H1 (cell line): ENCODE results near the gene MAP2K5. TPM values are rescaled to one million over a fixed set of nuclear protein-coding genes. Genes with fewer than 3 reads are reported as not detected.

Experiments
- CTCF ChIA-PET: fragments of 300-600 bp; sonication (Branson Sonifier 250); formaldehyde crosslinking; loops from one replicate; lab custom pipeline; 2021; ENCODE audit not compliant: partially characterized antibody; lab: Charles Lee
- POLR2A ChIA-PET: fragments of 300-600 bp; sonication (Branson Sonifier 250); formaldehyde crosslinking; loops from one replicate; lab custom pipeline; 2021; ENCODE audit warnings: inconsistent platforms; ENCODE audit not compliant: partially characterized antibody; lab: Charles Lee
- DNase-seq, 2 experiments: peaks; one replicate each; pipeline versions ENCODE4 v3.0.0 to v3.0.0-alpha.2; 2010 to 2022; ENCODE audit warnings: low spot score in 2 of 2, low read depth in 1 of 2, mixed read lengths in 1 of 2
- FAIRE-seq: peaks from 2 replicates; lab custom pipeline; 2011; peaks lifted over from hg19 to GRCh38; lab: Jason Lieb, UNC
- H2AFZ ChIP-seq: 2 replicates; pipeline ENCODE4 v1.8.1; 2012; ENCODE audit warnings: low read length, inconsistent platforms
- H2AK5ac ChIP-seq: 2 replicates; pipeline ENCODE4 v1.6.1; 2013; ENCODE audit warnings: low read depth, low read length
- H2BK120ac ChIP-seq: replicated peaks from 2 replicates; pipeline ENCODE3; 2013; ENCODE audit warnings: low read depth, low read length, inconsistent platforms
- H2BK12ac ChIP-seq: 2 replicates; pipeline ENCODE4 v1.6.1; 2013; ENCODE audit warnings: low read depth, low read length
- H2BK15ac ChIP-seq: 2 replicates; pipeline ENCODE4 v1.6.1; 2013; ENCODE audit warnings: low read length
- H2BK20ac ChIP-seq: 2 replicates; pipeline ENCODE4 v1.6.1; 2013; ENCODE audit warnings: low read length
- H2BK5ac ChIP-seq: 2 replicates; pipeline ENCODE4 v1.6.1; 2013; ENCODE audit warnings: low read depth, low read length
- H3K14ac ChIP-seq: 2 replicates; pipeline ENCODE4 v1.6.1; 2013; ENCODE audit warnings: inconsistent platforms; ENCODE audit not compliant: insufficient read length
- H3K18ac ChIP-seq: 2 replicates; pipeline ENCODE4 v1.6.1; 2013; ENCODE audit warnings: low read length; ENCODE audit errors: extremely low read depth
- H3K23ac ChIP-seq: 2 replicates; pipeline ENCODE4 v1.6.1; 2013; ENCODE audit warnings: inconsistent platforms; ENCODE audit not compliant: insufficient read length
- H3K23me2 ChIP-seq: 2 replicates; pipeline ENCODE4 v1.6.1; 2013; ENCODE audit warnings: low read depth, low read length
- H3K27ac ChIP-seq: 2 replicates; pipeline ENCODE4 v1.6.1; 2011; ENCODE audit warnings: low read depth, low read length, inconsistent platforms
- H3K27me3 ChIP-seq, 4 experiments: replicated peaks in 1 of 4; 1 replicate in 1 of 4; 2 replicates in 3 of 4; pipeline versions ENCODE4 v1.6.1 to v1.8.1; 2011 to 2013; ENCODE audit warnings: low read length in 3 of 4, mild to moderate bottlenecking in 3 of 4, inconsistent platforms in 2 of 4, mixed read lengths in 2 of 4, moderate library complexity in 1 of 4; ENCODE audit not compliant: control insufficient read depth in 3 of 4, insufficient read depth in 3 of 4; ENCODE audit errors: extremely low read depth in 1 of 4
- H3K36me3 ChIP-seq, 4 experiments: 2 replicates each; pipeline versions ENCODE4 v1.6.1 to v1.8.1; 2011 to 2013; ENCODE audit warnings: mild to moderate bottlenecking in 4 of 4, low read length in 3 of 4, moderate library complexity in 2 of 4, control low read depth in 1 of 4, inconsistent platforms in 1 of 4; ENCODE audit not compliant: insufficient read depth in 4 of 4, control insufficient read depth in 2 of 4
- H3K4ac ChIP-seq: replicated peaks from 2 replicates; pipeline ENCODE3; 2013; ENCODE audit warnings: low read length, low read depth, mixed read lengths, inconsistent platforms; ENCODE audit not compliant: insufficient read length
- H3K4me1 ChIP-seq, 4 experiments: replicated peaks in 1 of 4; 1 replicate in 1 of 4; 2 replicates in 3 of 4; pipeline versions ENCODE4 v1.6.1 to v1.8.1; 2011 to 2013; ENCODE audit warnings: low read length in 3 of 4, inconsistent platforms in 2 of 4, mixed read lengths in 1 of 4; ENCODE audit not compliant: insufficient read depth in 4 of 4, control insufficient read depth in 3 of 4
- H3K4me2 ChIP-seq, 2 experiments: 2 replicates each; pipeline versions ENCODE4 v1.6.1 to v1.8.1; 2011 to 2013; ENCODE audit warnings: low read depth in 2 of 2, low read length in 2 of 2, control low read depth in 1 of 2, inconsistent platforms in 1 of 2, mild to moderate bottlenecking in 1 of 2; ENCODE audit not compliant: insufficient read depth in 1 of 2
- H3K4me3 ChIP-seq, 4 experiments: fragments of 200-600, 300-600 bp in 1 of 4; sonication (generic), shearing (Covaris generic), sonication (Bioruptor Twin) in 1 of 4; 2 replicates each; pipeline versions ENCODE4 v1.5.1 to v1.8.1; 2011 to 2016; ENCODE audit warnings: low read length in 4 of 4, low read depth in 3 of 4, control low read depth in 2 of 4, inconsistent platforms in 2 of 4, mild to moderate bottlenecking in 2 of 4, mixed read lengths in 1 of 4, moderate library complexity in 1 of 4; ENCODE audit not compliant: insufficient read depth in 2 of 4; ENCODE audit errors: extremely low read depth in 1 of 4
- H3K56ac ChIP-seq: replicated peaks from 2 replicates; pipeline ENCODE3; 2013; ENCODE audit warnings: low read depth, mild to moderate bottlenecking, mixed read lengths, low read length, inconsistent platforms; ENCODE audit not compliant: insufficient read length
- H3K79me1 ChIP-seq: 2 replicates; pipeline ENCODE4 v1.6.1; 2013; ENCODE audit warnings: low read depth, low read length, control low read depth
- H3K79me2 ChIP-seq, 2 experiments: 2 replicates each; pipeline versions ENCODE4 v1.6.1 to v1.8.1; 2012 to 2013; ENCODE audit warnings: low read length in 2 of 2, mild to moderate bottlenecking in 2 of 2, inconsistent platforms in 1 of 2; ENCODE audit not compliant: insufficient read depth in 2 of 2, control insufficient read depth in 1 of 2
- H3K9ac ChIP-seq, 4 experiments: replicated peaks in 1 of 4; 1 replicate in 1 of 4; 2 replicates in 3 of 4; pipeline versions ENCODE4 v1.6.1 to v1.8.1; 2011 to 2013; ENCODE audit warnings: low read depth in 3 of 4, low read length in 3 of 4, control low read depth in 2 of 4, mild to moderate bottlenecking in 2 of 4, moderate library complexity in 2 of 4, inconsistent platforms in 1 of 4; ENCODE audit errors: extremely low read depth in 1 of 4
- H3K9me3 ChIP-seq, 2 experiments: 2 replicates each; pipeline versions ENCODE4 v1.6.1 to v1.8.1; 2012 to 2013; ENCODE audit warnings: mild to moderate bottlenecking in 2 of 2, moderate library complexity in 2 of 2, control low read depth in 1 of 2, inconsistent platforms in 1 of 2, low read depth in 1 of 2, low read length in 1 of 2, mixed read lengths in 1 of 2; ENCODE audit not compliant: insufficient read depth in 2 of 2
- H4K20me1 ChIP-seq, 2 experiments: replicated peaks in 1 of 2; 2 replicates each; pipeline versions ENCODE3 to v1.8.1; 2011 to 2013; ENCODE audit warnings: inconsistent platforms in 2 of 2, low read length in 2 of 2, mild to moderate bottlenecking in 1 of 2; ENCODE audit not compliant: insufficient read depth in 2 of 2, control insufficient read depth in 1 of 2
- H4K5ac ChIP-seq: 2 replicates; pipeline ENCODE4 v1.6.1; 2013; ENCODE audit warnings: low read length, low read depth, mixed read lengths, inconsistent platforms; ENCODE audit not compliant: insufficient read length
- H4K8ac ChIP-seq: 2 replicates; pipeline ENCODE4 v1.8.0; 2013; ENCODE audit warnings: mild to moderate bottlenecking, moderate library complexity, low read length, inconsistent platforms; ENCODE audit not compliant: insufficient read depth; ENCODE audit errors: extremely low read depth
- H4K91ac ChIP-seq: replicated peaks from 2 replicates; pipeline ENCODE3; 2013; ENCODE audit warnings: low read length, mixed read lengths, inconsistent platforms; ENCODE audit not compliant: insufficient read length
- CEBPB ChIP-seq: IDR thresholded peaks from 2 replicates; pipeline ENCODE4 v1.6.1; 2012; ENCODE audit warnings: low read depth, low read length
- EP300 ChIP-seq, 2 experiments: IDR thresholded peaks; 1 replicate in 1 of 2; 2 replicates in 1 of 2; pipeline ENCODE4 v1.6.1; 2011 to 2012; ENCODE audit warnings: low read depth in 2 of 2, low read length in 2 of 2, mild to moderate bottlenecking in 2 of 2, borderline replicate concordance in 1 of 2, inconsistent platforms in 1 of 2, moderate library complexity in 1 of 2
- GTF2F1 ChIP-seq: IDR thresholded peaks from 2 replicates; pipeline ENCODE4 v1.6.1; 2012; ENCODE audit warnings: low read depth, low read length, improper control_type of control experiment, borderline replicate concordance
- USF2 ChIP-seq: IDR thresholded peaks from 2 replicates; pipeline ENCODE4 v1.6.1; 2011; ENCODE audit warnings: low read length, improper control_type of control experiment
- YY1 ChIP-seq: IDR thresholded peaks from 2 replicates; pipeline ENCODE4 v1.6.1; 2011; ENCODE audit warnings: low read depth, mild to moderate bottlenecking, low read length
- ZNF274 ChIP-seq: IDR thresholded peaks from 2 replicates; pipeline ENCODE4 v1.7.0; 2012; ENCODE audit warnings: low read length, borderline replicate concordance; ENCODE audit errors: extremely low read depth
- WGBS, 2 experiments: shearing (Covaris generic) in 1 of 2; methylation state at CpG; one replicate each; pipeline versions ENCODE4 v1.1.6 to v1.1.7; 2013 to 2015; ENCODE audit warnings: low lambda C conversion rate in 2 of 2, mixed read lengths in 2 of 2, inconsistent platforms in 1 of 2, low coverage in 1 of 2, missing lambda C conversion rate in 1 of 2; ENCODE audit not compliant: insufficient replicate concordance in 2 of 2, insufficient coverage in 1 of 2, insufficient read length in 1 of 2; ENCODE audit errors: extremely low coverage in 1 of 2, missing lambda C conversion rate in 1 of 2; 5-methylcytosine and 5-hydroxymethylcytosine counted together
- polyA plus RNA-seq, 7 experiments: library from polyadenylated mRNA; depleted of rRNA in 3 of 7; stranded (reverse) in 5 of 7; unstranded in 2 of 7; fragments of >200 nt in 5 of 7; fragments of 200-250 nt in 2 of 7; gene quantifications; 1 replicate in 5 of 7; 2 replicates in 1 of 7; 4 replicates in 1 of 7; pipeline versions ENCODE4 v1.2.1 to v1.2.3, GENCODE V29; 2011 to 2013; ENCODE audit warnings: missing spikeins in 2 of 7, mixed read lengths in 2 of 7
- total RNA-seq: library from RNA; stranded (reverse); fragmentation: NEBNext Ultra II Directional; extraction: Animal tissue kit (Norgen Biotek cat#: 25700); gene quantifications from 2 replicates; pipeline ENCODE4 v1.2.1, GENCODE V29; 2021

MAP2K5 gene
- total and polyA plus RNA-seq, 2 of the 8 experiments (the other 6 are each of a cell fraction or from before 2014, with no cell fraction given), result 4.4 to 15.8 TPM

- Histone ChIP-seq H3K36me3 (no peaks in the 10 kb centered on the region), H4K20me1 (no peaks in the 10 kb centered on the region), H2AK5ac (no peak overlapping the region), H3K9me3 (no peaks in the 10 kb centered on the region), H3K79me2 (no peaks in the 10 kb centered on the region), H4K5ac (no peak overlapping the region), H2BK12ac (no peak overlapping the region), H3K27ac (no peak overlapping the region), H3K4me1 (peaks cover 0 to 6% (median 4%) of the 10 kb centered on the region in 4 experiments; a peak in 5 of 7 replicates), H2BK5ac (no peak overlapping the region), H3K14ac (no peak overlapping the region), H4K91ac (no peak overlapping the region), H3K23me2 (no peaks in the 10 kb centered on the region), H3K79me1 (no peaks in the 10 kb centered on the region), H3K4me3 (no peak overlapping the region), H4K8ac (no peak overlapping the region), H2BK120ac (no peak overlapping the region), H3K9ac (no peak overlapping the region), H3K4ac (no peak overlapping the region), H3K56ac (no peak overlapping the region), H3K23ac (no peak overlapping the region), H2AFZ (no peak overlapping the region), H2BK20ac (no peak overlapping the region), H3K4me2 (no peak overlapping the region), H2BK15ac (no peak overlapping the region), H3K27me3 (no peaks in the 10 kb centered on the region), H3K18ac (no peak overlapping the region)
- DNase-seq (no peak), FAIRE-seq (no peak)
- no peak for TF ChIP-seq CEBPB
- TF ChIP-seq ZNF274, result no peak
- TF ChIP-seq YY1, result no peak
- TF ChIP-seq USF2, result no peak
- no peak for TF ChIP-seq EP300 (IDR thresholded peaks at IDR 0.05; ENCODE audit: borderline replicate concordance in 1 of 2, low read depth in 2 of 2, low read length in 2 of 2)
- no peak for TF ChIP-seq GTF2F1
- 93% methylated on average over 1 of the region's 1 CpG; no CpG with 5 or more reads in 1 of the 2 experiments for WGBS, 2 experiments
- ChIA-PET POLR2A (no interaction called here), CTCF (interaction anchor here (1.1 to 1.9 kb wide), 3 partner anchors 12 to 39 kb away, joined by 3 to 7 read pairs (median 3); no protein-coding TSS in a partner anchor)
These were observed 17.8 kb downstream of the MAP2K5 start for GRCh38 chr15:67560320-67560719.
